ENCODE data around the gene BANP. TPM values are rescaled to one million over a fixed set of nuclear protein-coding genes. Genes with fewer than 3 reads are reported as not detected.

BANP gene
- total RNA-seq, 3 donors from 2014 or later (not counting 1 experiment from before 2014, with no cell fraction given) = 88.8 to 117 (median 117) TPM

- intact Hi-C loops (cut with micrococcal nuclease) = no loop called here
Observed at GRCh38 chr16:88007321-88007731, 56.1 kb downstream of the BANP start.

GRCh38 chr16:88008840-88009239 is 57.6 kb downstream of the BANP start:
- Histone ChIP-seq H3K4me1 (ENCODE audit: control insufficient read depth, insufficient read depth, low read length) (peaks cover 23% of the 10 kb centered on the region), H3K9me3 (ENCODE audit: control insufficient read depth, insufficient read depth, low read length) (no peaks in the 10 kb centered on the region), H3K4me3 (ENCODE audit: low read length) (no peak overlapping the region), H3K36me3 (ENCODE audit: control insufficient read depth, insufficient read depth, low read length) (peaks cover 33% of the 10 kb centered on the region), H3K27ac (ENCODE audit: low read length) (no peak overlapping the region), H3K27me3 (ENCODE audit: control insufficient read depth, insufficient read depth, low read length) (no peaks in the 10 kb centered on the region)
- Mint-ChIP-seq H3K4me3 (no peak overlapping the region), H3K9me3 (no peaks in the 10 kb centered on the region), H3K27me3 (ENCODE audit: low read depth in 2 of 2) (no peaks in the 10 kb centered on the region), H3K27ac (no peak overlapping the region), H3K4me1 (peaks cover 10 to 25% of the 10 kb centered on the region in 2 donors), H3K36me3 (no peaks in the 10 kb centered on the region)
- no peak for DNase-seq
- ATAC-seq = no peak
- intact Hi-C loops (cut with micrococcal nuclease) = no loop called here
- no peak for TF ChIP-seq CTCF (IDR thresholded peaks at IDR 0.05)
- 68% methylated on average over 5 of the region's 5 CpGs for WGBS (ENCODE audit: insufficient coverage)

More at GRCh38 chr16:88007321-88007731, 56.1 kb downstream of the BANP start:
- H3K27me3 ChIP-seq (ENCODE audit: control insufficient read depth, insufficient read depth, low read length) = no peaks in the 10 kb centered on the region
- H3K4me3 ChIP-seq (ENCODE audit: low read length) = no peak overlapping the region
- H3K27me3 Mint-ChIP-seq (ENCODE audit: low read depth in 2 of 2) = no peaks in the 10 kb centered on the region
- peaks cover 17% of the 10 kb centered on the region for H3K4me1 ChIP-seq (ENCODE audit: control insufficient read depth, insufficient read depth, low read length)
- no peaks in the 10 kb centered on the region for H3K9me3 Mint-ChIP-seq
- H3K4me1 Mint-ChIP-seq = peaks cover 10 to 22% of the 10 kb centered on the region in 2 donors
- ATAC-seq (no peak), DNase-seq (no peak)
- no peak overlapping the region for H3K27ac Mint-ChIP-seq
- H3K36me3 ChIP-seq (ENCODE audit: control insufficient read depth, insufficient read depth, low read length) = peaks cover 29% of the 10 kb centered on the region
- no peak overlapping the region for H3K27ac ChIP-seq (ENCODE audit: low read length)
- no peak overlapping the region for H3K4me3 Mint-ChIP-seq
- no peaks in the 10 kb centered on the region for H3K36me3 Mint-ChIP-seq
- 97% methylated on average over 10 of the region's 10 CpGs for WGBS (ENCODE audit: insufficient coverage)
- H3K9me3 ChIP-seq (ENCODE audit: control insufficient read depth, insufficient read depth, low read length) = no peaks in the 10 kb centered on the region
- TF ChIP-seq CTCF (IDR thresholded peaks at IDR 0.05) = no peak

GRCh38 chr16:88009563-88010342 is 58.5 kb downstream of the BANP start:
- H3K27ac Mint-ChIP-seq = no peak overlapping the region
- no peaks in the 10 kb centered on the region for H3K36me3 Mint-ChIP-seq
- DNase-seq = no peak
- no peak for TF ChIP-seq CTCF (IDR thresholded peaks at IDR 0.05)
- no peaks in the 10 kb centered on the region for H3K9me3 Mint-ChIP-seq
- no peak for ATAC-seq
- Histone ChIP-seq H3K4me3 (ENCODE audit: low read length) (no peak overlapping the region), H3K4me1 (ENCODE audit: control insufficient read depth, insufficient read depth, low read length) (peaks cover 26% of the 10 kb centered on the region), H3K27ac (ENCODE audit: low read length) (no peak overlapping the region), H3K27me3 (ENCODE audit: control insufficient read depth, insufficient read depth, low read length) (no peaks in the 10 kb centered on the region), H3K36me3 (ENCODE audit: control insufficient read depth, insufficient read depth, low read length) (peaks cover 28% of the 10 kb centered on the region), H3K9me3 (ENCODE audit: control insufficient read depth, insufficient read depth, low read length) (no peaks in the 10 kb centered on the region)
- intact Hi-C loops (cut with micrococcal nuclease) = no loop called here
- H3K4me3 Mint-ChIP-seq = no peak overlapping the region
- WGBS (ENCODE audit: insufficient coverage) = 98% methylated on average over 7 of the region's 7 CpGs
- H3K4me1 Mint-ChIP-seq = peaks cover 4 to 23% of the 10 kb centered on the region in 2 donors
- no peaks in the 10 kb centered on the region for H3K27me3 Mint-ChIP-seq (ENCODE audit: low read depth in 2 of 2)
